Measurements from ENCODE around the gene CDC42SE2. TPM values are rescaled to one million over a fixed set of nuclear protein-coding genes. Genes with fewer than 3 reads are reported as not detected.

Gene CDC42SE2
- total RNA-seq, 1 donor from 2014 or later = 12.8 TPM

GRCh38 chr5:131225282-131225974, 38.4 kb upstream of the CDC42SE2 start:
- Histone ChIP-seq H3K9me3 (no peaks in the 10 kb centered on the region), H3K4me1 (no peaks in the 10 kb centered on the region), H3K36me3 (no peaks in the 10 kb centered on the region), H3K27ac (no peak overlapping the region), H3K4me3 (no peak overlapping the region), H3K27me3 (no peaks in the 10 kb centered on the region)
- DNase-seq (ENCODE audit: low spot score in 2 of 2) = no peak
- TF ChIP-seq CTCF (IDR thresholded peaks at IDR 0.05) = no peak
- intact Hi-C loops (cut with DNase I) = no loop called here

GRCh38 chr5:131226899-131227298, 37.0 kb upstream of the CDC42SE2 start:
- no peak for TF ChIP-seq CTCF (IDR thresholded peaks at IDR 0.05)
- Histone ChIP-seq H3K27me3 (no peaks in the 10 kb centered on the region), H3K9me3 (no peaks in the 10 kb centered on the region), H3K27ac (no peak overlapping the region), H3K4me3 (no peak overlapping the region), H3K4me1 (no peaks in the 10 kb centered on the region), H3K36me3 (no peaks in the 10 kb centered on the region)
- intact Hi-C loops (cut with DNase I) = no loop called here
- no peak for DNase-seq (ENCODE audit: low spot score in 2 of 2)

- no peak overlapping the region for H3K27ac ChIP-seq
- intact Hi-C loops (cut with DNase I) = no loop called here
- H3K9me3 ChIP-seq = no peaks in the 10 kb centered on the region
- no peak for DNase-seq (ENCODE audit: low spot score in 2 of 2)
- no peak for TF ChIP-seq CTCF (IDR thresholded peaks at IDR 0.05)
- no peaks in the 10 kb centered on the region for H3K4me1 ChIP-seq
- no peak overlapping the region for H3K4me3 ChIP-seq
- H3K27me3 ChIP-seq = no peaks in the 10 kb centered on the region
- H3K36me3 ChIP-seq = no peaks in the 10 kb centered on the region
Measured at GRCh38 chr5:131228646-131229045, 35.2 kb upstream of the CDC42SE2 start.

DNA sequence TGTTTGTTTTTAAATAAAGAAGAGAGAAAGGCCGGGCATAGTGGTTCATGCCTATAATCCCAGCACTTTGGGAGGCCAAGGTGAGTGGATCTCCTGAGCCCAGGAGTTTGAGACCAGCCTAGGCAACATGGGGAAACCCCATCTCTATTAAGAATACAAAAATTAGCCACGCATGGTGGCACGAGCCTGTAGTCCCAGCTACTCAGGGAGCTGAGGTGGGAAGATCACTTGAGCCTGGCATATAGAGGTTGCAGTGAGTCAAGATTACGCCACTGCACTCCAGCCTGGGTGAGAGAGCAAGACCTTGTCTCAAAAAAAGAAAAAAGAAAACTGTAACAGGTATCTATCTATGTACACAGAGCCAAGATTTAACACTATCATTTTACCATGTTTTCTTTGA, 34.2 kb upstream of the CDC42SE2 start:
- intact Hi-C loops (cut with DNase I) = no loop called here
- no peaks in the 10 kb centered on the region for H3K4me1 ChIP-seq
- TF ChIP-seq CTCF (IDR thresholded peaks at IDR 0.05) = no peak
- no peak for DNase-seq (ENCODE audit: low spot score in 2 of 2)
- no peak overlapping the region for H3K27ac ChIP-seq
- no peaks in the 10 kb centered on the region for H3K36me3 ChIP-seq
- H3K9me3 ChIP-seq = no peaks in the 10 kb centered on the region
- no peaks in the 10 kb centered on the region for H3K27me3 ChIP-seq
- no peak overlapping the region for H3K4me3 ChIP-seq

GRCh38 chr5:131230406-131230805, 33.4 kb upstream of the CDC42SE2 start:
- DNase-seq (ENCODE audit: low spot score in 2 of 2) = no peak
- H3K9me3 ChIP-seq = no peaks in the 10 kb centered on the region
- H3K27ac ChIP-seq = no peak overlapping the region
- no peak overlapping the region for H3K4me3 ChIP-seq
- no peaks in the 10 kb centered on the region for H3K4me1 ChIP-seq
- intact Hi-C loops (cut with DNase I) = no loop called here
- no peaks in the 10 kb centered on the region for H3K27me3 ChIP-seq
- H3K36me3 ChIP-seq = no peaks in the 10 kb centered on the region
- no peak for TF ChIP-seq CTCF (IDR thresholded peaks at IDR 0.05)

GRCh38 chr5:131239686-131240085, 24.2 kb upstream of the CDC42SE2 start:
- Histone ChIP-seq H3K9me3 (no peaks in the 10 kb centered on the region), H3K4me3 (no peak overlapping the region), H3K27me3 (no peaks in the 10 kb centered on the region), H3K4me1 (no peaks in the 10 kb centered on the region), H3K36me3 (no peaks in the 10 kb centered on the region), H3K27ac (no peak overlapping the region)
- DNase-seq (ENCODE audit: low spot score in 2 of 2) = no peak
- intact Hi-C loops (cut with DNase I) = no loop called here
- TF ChIP-seq CTCF (IDR thresholded peaks at IDR 0.05) = no peak
